ENCODE results near the gene PCNX2. TPM values are rescaled to one million over a fixed set of nuclear protein-coding genes. Genes with fewer than 3 reads are reported as not detected.
"Not testable (repeated sequence)": the region's sequence is repeated elsewhere in the genome, so short reads cannot be mapped to it uniquely, and the experiment has no call there.

PCNX2 gene
- total RNA-seq, 1 experiment from 2014 or later, result 15.0 TPM

DNA sequence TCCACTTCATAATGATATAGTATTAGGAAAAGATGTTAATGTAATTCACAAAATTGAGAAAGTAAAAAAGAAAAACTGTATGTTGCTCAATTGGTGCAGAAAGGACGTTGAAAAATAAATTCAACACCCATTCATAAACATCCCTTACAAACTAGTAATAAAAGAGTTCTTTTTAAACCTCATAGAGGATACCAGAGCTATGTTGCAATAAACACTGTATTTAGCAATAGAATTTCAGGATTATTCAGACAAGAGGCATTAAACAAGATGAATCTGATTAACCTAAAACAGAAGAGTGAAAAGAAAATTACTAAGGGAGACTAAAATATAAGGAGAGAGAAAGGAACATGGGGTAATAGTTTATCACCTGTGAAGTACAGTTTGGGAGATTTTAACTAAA, 190.3 kb downstream of the PCNX2 start:
- no peak for DNase-seq (ENCODE audit: low read depth)

DNA sequence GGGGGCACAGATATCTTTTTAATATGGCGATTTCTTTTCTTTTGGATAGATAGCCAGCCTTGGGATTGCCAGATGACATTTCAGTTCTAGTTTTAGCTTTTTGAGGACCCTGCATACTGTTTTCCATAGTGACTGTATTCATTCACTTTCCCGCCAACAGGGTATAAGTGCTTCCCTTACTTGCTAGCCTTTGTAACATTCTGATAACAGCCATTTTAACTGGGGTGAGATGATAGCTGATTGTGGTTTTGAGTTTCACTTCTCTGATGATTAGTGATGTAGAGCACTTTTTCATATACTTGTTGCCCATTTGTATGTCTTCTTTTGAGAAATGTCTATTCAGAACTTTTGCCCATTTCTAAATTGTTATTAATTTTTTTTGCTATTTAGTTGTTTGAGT, 193.2 kb downstream of the PCNX2 start:
- DNase-seq (ENCODE audit: low read depth), result no peak

DNA sequence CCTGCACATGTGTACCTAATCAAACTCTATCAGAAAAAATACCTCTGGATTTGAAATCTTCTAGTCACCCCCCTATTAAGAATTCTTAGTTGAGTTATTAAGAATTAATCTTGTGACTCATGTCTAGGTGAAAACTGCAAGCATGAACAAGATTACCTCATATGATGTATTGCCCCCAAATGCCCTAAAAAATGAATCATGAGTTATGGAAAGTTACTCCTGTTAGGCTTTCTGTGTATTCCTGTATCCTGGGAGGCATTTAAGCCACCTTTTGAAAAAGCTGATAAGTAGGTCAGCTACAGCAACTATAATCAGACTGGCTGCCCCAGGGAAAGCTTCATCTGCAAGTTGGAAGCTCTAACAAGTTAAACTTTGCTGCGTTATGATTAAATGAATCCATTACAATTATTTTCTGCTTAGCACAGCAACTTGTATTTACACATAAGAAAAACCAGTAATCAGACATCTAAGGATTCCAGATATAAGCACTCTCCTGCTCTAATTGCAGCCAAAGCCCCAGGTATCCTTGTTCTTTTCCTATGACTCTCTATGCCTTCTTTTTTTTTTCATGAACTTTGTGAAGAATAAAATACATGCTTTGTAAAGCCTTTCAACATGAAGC, 197.5 kb downstream of the PCNX2 start:
- DNase-seq (ENCODE audit: low read depth), result no peak

DNA sequence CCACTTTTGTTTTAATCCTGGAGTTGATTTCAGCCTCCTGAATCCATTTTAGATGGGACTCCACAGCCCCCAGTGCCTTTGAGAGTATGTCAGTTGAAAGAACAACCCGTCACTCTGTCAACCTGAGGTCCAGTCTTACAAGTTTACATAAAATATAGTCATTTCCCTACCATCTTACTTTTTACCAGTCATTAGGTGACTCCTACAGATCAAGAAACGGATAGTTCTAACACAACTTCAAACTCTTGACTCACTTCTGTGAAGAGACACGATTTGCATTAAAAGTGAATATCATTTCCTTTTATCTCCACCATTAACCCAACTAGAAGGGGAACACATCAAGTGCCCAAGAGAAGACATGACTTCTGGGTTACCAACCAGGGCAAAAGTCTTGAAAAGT, 198.0 kb downstream of the PCNX2 start:
- no peak for DNase-seq (ENCODE audit: low read depth)

DNA sequence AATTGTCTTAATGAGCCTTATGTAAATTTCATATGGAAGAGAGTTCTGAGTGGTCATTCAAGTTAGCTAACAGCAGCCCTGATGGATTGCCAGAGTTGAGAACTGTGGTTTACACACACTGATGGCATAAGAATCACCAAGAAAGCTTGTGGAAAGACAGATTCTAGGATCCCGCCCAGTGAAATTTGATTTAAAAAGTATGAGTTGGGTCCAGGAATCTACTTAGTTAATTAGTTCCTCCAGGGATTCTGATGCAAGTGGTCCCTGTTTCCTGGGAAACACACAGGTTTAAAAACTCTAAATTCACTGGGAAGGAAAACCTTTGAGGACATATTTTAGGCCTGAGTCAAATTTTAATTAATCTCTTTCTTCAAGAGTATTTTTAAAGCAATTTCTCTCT, 200.8 kb downstream of the PCNX2 start:
- no peak for DNase-seq (ENCODE audit: low read depth)

DNA sequence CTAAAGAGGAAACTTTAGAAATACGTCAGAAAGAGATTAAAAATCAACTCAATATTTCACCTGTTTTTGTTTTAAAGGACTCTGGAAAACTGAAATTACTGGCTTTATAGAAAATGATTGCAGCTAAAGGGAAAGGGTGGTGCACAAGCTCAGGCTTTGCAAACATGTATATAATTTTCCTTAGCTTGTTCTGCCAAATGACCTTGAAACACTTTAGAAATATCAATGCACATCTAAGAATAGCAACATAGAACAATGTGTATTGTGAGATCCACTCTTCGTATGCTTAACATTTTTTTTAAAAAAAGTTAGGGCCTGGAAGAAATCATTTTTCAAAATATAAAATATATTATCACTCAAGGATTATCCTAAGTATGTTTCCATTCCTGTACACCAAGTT, 201.3 kb downstream of the PCNX2 start:
- DNase-seq (ENCODE audit: low read depth), result no peak

DNA sequence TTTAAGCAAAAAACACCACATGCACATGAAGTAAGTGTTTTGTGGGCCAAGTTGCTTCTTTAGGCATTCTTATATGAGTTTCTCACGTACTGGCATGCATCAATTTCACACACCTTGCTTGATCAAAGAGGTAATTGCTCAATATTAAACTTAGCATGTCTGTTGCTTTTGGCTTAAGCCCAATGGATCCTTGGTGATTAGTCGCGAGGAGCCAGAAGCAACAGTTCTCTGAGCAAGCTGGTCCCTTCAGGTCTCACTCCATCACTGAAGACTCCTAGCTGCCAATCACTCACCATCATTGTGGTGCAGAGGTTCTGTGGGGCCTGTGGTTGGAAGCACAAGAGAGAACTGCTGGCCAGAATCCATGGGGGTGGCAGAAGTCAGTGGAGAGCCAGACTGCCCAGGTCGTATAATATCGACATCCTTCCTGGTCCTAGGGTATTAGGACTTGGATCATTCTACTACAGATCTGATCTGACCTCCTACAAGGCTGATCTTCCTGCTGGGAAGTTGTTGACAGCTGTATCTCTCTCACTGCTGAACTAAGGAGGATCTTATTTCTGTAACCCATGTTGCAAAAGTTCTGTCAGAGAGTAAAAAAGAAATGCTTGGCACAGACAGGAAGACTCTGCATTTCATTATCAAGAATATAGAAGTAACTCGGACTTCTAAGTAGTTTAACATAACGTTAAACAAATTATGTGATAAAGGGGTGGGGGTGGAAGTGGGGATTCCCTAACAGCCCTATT, 204.6 kb downstream of the PCNX2 start:
- no peak for DNase-seq (ENCODE audit: low read depth)

DNA sequence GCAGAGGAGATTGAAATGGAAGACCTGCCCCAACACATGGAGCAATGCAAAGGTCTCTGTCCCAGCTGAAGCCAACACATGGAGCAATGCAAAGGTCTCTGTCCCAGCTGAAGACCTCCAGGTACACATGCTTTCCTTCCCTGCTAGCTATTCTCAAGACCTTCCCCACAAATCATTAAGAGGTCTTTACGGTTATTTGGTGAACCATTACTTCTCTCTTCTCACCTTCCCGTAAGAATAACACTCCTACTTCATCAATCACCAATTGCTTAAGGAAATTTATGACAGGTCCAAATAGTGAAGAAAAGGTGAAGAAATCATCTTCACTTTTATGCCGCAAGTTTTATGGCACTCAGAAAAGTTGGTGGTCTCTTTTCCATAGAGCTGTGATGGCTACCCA, 206.3 kb downstream of the PCNX2 start:
- DNase-seq (ENCODE audit: low read depth), result no peak

DNA sequence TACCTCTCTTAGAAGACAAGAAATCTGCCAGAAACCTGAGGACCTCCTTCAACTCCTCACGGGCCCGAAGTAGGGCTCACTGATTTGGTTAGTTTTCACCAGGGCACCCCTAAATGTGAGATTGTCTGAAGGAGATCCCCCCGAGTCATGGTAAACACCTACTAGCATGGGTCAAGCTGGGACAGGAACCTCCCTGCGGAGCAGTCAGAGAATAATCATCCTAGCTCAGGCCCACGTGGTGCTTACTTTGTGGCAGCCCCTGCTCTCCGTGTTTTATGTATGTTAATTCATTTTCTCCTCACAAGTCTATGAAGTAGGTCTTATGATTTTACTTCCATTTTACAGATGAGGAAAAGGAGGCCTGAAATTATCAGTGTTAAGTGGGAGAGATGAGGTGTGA, 206.9 kb downstream of the PCNX2 start:
- DNase-seq (ENCODE audit: low read depth), result no peak

DNA sequence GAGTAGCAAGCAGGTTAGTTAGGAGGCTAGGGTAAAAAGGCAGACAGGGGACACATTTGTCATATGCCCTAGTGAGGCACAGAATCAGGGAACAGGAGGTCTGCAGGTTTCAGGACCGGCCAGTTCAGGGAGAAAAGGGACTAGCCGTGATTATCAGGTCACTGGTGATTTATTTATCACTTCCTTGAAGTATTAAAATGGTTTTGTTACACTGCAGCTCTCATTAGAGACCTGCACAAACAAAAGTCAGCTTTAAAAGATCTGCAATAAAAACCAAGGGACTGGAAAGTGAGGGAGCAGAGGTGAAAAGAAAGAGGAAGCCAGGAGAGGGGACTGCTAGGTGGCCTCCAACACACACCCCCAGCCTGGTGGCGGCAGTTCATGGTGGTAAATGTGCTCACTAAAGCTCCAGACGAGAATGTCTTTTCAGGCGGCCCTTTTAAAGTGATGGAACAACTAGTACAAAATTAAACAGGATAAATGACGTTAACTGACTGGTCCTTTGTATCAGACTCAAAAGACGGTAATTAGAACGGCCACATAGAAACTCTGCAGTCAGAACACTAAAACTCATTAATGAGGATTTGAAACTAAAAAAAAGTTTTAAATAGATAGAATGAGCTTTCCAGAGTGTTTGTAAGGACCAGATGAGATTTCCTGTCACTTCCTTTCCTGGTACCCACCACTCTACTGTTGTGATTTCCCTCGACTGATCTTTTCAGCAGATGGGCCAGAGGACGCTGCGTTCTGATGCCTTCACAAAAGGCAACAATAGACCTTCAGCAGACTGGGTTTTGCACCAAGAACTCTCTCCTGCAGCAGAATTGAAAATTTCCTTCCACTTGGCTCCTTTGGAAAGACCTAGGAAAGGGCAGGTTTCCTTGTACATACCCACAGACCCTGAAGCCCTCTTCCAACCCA, 208.3 kb downstream of the PCNX2 start:
- no peak for DNase-seq (ENCODE audit: low read depth)

DNA sequence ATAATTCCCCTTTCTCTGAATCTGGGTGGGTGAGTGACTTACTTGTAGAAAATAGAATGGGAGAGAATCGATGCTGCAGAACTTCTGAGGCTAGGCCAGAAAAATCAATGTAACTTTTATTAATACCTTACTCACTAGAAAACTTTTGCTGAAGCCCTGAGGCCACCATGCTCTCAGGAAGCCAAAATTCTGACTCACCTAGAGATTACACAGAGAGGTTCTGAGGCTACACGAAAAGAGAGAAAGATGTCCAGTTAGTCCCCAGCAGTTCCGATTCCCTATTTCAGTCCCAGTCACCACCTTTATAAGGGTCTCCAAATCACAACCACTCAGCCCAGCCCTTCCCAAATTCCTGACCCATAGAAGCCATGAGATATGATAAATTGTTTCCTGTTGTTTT, 210.0 kb downstream of the PCNX2 start:
- peak; percentile 46 for DNase-seq (ENCODE audit: low read depth)

DNA sequence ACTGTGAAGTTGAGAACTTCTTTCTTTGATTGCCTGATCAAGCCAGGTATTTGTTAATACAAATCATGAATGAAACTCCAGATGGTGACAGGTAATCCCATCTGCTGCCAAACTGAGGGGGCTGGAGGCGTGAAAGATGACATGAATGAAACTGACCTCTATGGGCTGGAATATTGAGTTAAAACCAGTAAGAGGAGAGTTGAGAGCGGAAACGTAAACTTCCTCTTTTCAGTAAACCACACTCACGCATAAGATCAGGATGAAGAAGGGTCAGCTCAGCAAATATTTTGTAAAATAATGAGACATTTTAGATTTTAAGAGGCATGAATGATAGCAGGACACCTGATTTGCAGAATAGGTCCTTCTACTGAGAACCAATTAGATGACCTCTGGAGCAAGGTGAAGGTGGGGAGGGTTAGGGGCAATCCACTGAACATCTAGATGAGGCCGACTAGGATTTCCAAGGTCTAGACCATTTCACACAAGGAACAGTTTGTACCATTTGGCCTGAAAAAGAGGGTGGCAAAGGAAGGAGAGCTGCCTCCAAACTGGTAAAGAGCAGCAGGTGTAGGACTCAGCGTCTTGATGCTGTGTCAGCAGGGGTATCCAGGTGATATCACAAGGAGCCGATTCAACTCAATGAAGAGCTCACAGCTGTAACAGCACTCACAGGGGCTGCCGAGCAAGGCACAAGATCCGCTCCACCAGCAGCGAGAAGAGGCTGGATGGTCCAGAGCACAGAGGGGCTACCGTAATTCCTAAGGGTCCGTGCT, 212.6 kb downstream of the PCNX2 start:
- DNase-seq (ENCODE audit: low read depth), result no peak

DNA sequence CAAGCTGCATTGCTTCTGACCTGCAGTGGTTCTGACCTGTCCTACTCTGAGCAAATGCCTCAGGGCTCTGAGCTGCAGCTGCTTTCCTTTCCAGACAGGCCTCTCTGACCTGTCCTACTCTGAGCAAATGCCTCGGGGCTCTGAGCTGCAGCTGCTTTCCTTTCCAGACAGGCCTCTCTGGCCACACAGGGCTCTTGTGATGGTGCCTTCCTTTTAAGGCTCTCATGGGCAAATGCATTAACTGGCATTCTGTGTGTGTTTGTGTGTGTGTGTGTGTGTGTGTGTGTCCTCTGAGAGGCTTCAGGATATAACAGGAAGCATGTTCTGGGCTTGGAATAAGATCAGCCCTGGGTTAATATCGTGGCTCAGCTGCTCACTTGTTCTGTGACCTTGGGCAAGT, 213.8 kb downstream of the PCNX2 start:
- no peak for DNase-seq (ENCODE audit: low read depth)

DNA sequence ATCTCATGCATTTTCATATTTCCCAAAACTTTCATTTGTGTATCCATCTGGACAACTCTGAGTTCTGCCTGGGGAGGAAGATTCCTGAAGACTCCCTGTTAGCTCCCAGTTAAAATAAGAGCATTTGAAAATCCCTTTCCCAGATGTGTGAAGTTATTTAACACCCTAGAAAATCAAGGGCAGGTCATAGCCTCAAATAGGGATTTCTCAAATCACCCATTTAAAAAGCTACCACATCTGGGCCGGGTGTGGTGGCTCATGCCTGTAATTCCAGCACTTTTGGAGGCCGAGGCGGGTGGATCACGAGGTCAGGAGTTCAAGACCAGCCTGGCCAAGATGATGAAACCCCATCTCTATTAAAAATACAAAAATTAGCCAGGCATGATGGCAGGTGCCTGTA, 214.7 kb downstream of the PCNX2 start:
- not testable (repeated sequence) for DNase-seq (ENCODE audit: low read depth)

DNA sequence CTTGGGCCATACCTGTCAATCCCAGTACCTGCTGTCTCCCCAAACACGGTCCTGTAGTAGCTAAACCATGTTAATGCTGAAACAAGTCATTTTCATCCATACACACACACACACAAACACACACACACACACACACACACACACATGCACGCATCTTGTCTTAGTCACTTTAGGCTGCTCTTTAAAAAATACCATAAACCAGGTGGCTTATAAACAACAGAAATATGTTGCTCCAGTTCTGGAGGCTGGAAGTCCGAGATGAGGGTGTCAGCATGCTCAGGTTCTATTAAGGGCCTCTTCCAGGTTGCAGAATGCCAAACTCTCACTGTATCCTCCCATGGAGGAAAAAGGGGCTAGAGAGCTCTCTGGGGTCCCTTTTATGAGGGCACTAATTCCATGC, 215.2 kb downstream of the PCNX2 start:
- no peak for DNase-seq (ENCODE audit: low read depth)

DNA sequence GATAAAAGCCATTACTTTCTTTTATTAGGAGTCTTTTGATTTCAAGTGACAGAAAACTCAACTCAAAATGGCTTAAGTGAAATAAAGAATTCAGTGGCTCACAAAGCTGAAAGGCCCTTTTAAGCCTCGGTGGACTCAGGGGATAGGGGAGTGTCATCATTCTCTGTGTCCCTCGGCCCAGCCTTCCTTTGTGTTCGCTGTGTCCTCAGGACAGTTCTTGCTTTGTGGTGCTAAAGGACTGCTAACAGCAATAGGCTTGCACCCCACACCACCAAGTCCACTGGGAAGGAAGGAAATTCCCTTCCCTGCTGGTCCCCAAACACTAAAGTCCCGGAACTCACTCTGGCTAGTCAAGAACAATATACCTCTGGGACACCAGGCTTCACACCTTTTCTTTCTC, 216.0 kb downstream of the PCNX2 start:
- DNase-seq (ENCODE audit: low read depth), result no peak

DNA sequence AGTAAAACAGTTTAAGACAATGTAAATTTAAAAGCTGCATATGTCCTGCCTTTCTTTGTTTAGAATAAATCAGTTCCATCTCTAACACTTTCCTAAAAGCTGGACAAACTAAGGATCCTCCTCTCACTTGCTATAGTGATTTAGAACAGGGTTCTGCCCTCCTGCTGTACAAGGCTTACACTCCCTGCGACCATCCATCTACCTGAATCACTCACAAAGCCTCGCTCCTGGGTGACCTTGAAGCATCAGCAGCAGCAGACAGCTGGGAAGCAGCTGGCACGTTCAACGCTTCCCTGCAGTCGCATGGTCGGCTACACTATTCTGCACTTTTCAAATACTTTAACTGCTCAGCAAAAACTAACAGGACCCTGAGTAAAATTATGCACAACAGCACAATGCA, 217.1 kb downstream of the PCNX2 start:
- no peak for DNase-seq (ENCODE audit: low read depth)

DNA sequence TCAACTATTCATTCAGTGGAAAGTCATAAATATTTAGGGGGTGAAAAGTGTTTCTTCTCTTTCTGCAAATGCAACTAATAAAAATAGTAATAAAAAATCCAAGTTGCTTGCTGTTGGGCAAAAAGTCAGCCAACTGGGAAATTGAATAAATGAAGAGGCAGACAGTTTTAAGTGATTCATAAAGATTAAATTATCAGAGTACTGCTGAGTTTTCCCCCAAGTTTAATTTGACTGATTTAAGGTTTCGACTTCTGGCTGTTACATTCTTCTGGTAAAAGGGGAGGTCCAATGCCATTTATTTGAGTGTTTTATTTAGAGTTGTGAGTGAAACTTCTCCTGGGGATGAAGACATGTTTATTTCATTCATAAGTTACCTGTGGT, 219.6 kb downstream of the PCNX2 start:
- DNase-seq (ENCODE audit: low read depth), result no peak

DNA sequence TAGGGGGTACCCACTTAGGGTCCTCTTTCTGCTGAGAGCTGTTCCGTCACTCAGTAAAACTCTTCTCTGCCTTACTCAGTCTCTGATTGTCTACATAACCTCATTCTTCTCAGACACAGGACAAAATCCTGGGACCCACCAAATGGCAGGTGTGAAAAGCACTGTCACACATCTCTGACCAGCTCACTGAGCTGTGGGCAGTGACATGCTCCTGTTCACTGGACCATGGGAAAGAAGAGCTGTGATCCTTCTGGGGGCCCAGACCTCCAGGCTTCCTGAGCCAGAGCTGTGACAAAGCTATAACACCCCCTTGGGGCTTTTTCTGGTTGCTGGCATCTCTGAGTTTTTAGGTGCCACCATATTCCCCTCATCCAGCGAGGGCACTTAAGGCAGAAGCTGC, 229.4 kb downstream of the PCNX2 start:
- no peak for DNase-seq (ENCODE audit: low read depth)

DNA sequence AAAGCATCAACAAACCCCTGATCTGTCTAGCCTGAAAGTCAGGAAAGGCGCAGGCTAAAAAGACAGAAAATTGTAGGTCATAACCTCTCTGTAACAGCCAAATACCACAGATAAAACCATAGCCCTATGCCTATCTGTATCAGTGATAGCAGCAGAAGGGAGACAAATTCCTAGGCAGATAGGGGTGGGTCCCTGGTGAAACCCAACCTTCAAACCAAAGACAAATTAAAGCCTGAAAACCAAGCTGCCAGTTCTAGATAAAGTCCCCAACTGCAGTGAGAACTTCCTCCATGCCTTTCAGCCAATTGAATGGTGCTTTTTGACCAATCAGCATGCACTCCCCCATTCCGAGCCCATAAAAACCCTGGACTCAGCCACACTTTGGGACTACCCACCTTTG, 229.8 kb downstream of the PCNX2 start:
- DNase-seq (ENCODE audit: low read depth), result no peak

DNA sequence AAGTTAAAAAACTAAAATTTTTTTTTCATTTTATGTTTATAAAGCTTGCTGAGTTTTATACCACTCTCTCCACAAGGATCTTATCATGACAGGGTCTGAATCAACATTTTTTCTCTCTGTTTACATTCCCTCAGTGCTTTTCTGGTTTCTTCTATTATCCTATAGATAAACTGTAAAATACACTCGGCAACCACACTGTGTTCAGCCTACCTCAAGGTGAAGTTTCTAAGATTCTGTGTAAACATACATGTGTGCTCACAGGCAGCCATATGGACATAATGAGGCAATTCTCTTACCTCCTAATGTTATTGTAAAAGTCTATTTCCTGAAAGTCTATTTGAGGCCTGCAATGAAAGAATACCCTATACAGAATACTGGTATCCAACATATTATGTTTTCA, 230.5 kb downstream of the PCNX2 start:
- no peak for DNase-seq (ENCODE audit: low read depth)

DNA sequence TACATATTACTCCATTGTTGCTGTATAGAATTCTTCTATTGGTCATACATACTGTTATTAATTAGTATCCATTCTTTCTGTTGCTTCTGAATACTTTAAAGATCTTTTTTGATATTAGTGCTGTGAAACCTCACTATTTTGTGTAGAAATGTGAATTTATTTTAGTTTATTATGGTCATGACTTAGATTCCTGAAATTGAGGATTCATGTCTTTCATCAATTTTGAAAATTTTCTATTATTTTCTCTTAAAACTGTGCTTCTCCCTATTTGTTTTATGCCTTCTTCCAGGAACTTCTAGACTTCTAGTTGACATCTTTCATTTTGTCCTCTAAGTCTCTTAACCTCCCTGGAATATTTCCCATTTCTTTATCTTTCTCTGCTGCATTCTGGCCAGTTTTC, 232.1 kb downstream of the PCNX2 start:
- no peak for DNase-seq (ENCODE audit: low read depth)
